ENCODE data around the gene TRIM32.

Gene TRIM32

GRCh38 chr9:116647515-116647809 lies 39.6 kb upstream of the TRIM32 start:
- no peak for TF ChIP-seq CTCF (conservative IDR thresholded peaks at IDR 0.05; ENCODE audit: low read depth, low read length)
- DNase-seq (ENCODE audit: low read depth): no peak
- H3K4me3 ChIP-seq (ENCODE audit: low read depth, low read length): no peak overlapping the region

DNA sequence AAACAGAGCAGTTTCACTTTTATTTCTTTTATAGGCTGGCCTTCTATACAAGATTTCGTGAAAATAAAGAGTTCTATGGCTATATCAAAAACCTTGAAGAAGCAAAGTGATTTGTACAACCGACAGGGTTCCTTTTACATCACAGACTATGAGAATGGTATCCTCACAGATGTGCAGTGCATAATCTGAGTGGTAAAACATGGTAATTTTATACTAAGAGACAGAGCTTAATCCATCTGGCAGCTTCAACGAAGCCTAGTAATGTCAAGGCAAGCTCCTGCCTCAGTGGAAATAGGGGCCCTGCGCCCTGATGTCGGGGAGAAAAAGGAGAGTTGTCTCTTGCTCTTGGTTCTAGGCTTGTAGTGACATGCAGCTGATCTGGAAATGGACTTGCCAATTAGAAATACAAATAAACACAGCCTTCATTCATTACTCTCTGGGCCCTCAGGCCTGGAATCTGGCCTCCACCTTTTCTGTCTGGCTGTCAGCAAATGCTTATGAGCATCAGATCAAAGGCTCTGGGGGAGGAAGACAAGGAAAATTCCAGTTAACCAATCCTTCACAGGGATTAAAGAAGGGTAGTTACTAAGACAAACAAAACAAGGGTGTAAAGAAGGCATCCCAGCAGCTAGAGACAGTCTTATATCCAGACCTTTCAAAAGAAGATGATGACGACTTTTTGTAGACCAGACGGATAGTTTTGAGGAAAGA lies 33.6 kb upstream of the TRIM32 start:
- DNase-seq (ENCODE audit: low read depth): no peak
- TF ChIP-seq CTCF (conservative IDR thresholded peaks at IDR 0.05; ENCODE audit: low read depth, low read length): no peak

DNA sequence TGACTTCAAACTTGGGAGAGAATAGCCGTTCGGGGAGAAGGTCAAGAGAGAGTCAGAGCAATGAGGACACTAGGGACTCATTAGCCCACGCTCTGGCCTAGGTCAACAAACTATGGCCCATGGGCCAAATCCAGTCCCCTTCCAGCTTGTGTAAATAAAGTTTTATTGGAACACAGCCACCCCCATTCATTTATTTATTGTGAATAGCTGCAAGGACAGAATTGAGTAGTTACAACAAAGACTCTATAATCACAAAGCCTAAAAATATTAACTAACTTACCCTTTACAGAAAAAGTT lies 33.1 kb upstream of the TRIM32 start:
- no peak for DNase-seq (ENCODE audit: low read depth)
- no peak for TF ChIP-seq CTCF (conservative IDR thresholded peaks at IDR 0.05; ENCODE audit: low read depth, low read length)
- H3K4me3 ChIP-seq (ENCODE audit: low read depth, low read length): no peak overlapping the region

More for the DNA sequence above, 33.6 kb upstream of the TRIM32 start:
- H3K4me3 ChIP-seq (ENCODE audit: low read depth, low read length): no peak overlapping the region

GRCh38 chr9:116656501-116656971 lies 30.6 kb upstream of the TRIM32 start:
- H3K4me3 ChIP-seq (ENCODE audit: low read depth, low read length): no peak overlapping the region
- TF ChIP-seq CTCF (conservative IDR thresholded peaks at IDR 0.05; ENCODE audit: low read depth, low read length): no peak
- DNase-seq (ENCODE audit: low read depth): no peak

DNA sequence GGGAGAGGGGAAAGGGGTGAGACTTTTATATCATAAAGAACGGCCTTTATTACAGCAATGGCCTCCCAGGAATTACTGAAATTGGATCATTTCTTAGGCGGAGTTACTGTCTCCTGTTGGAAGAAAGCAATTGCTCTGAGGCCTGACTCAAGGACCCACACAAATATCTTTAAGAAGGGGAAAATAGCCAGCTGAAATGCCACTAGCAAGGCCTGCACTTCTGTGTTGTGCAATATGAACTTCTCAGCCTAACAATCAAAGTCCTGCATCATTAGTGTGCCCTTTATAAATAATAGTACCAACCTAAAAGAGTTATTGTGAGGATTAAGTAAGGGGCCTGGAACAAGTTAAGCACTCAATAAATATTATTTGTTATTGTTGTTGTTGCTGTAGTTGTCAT lies 30.1 kb upstream of the TRIM32 start:
- no peak overlapping the region for H3K4me3 ChIP-seq (ENCODE audit: low read depth, low read length)
- no peak for DNase-seq (ENCODE audit: low read depth)

DNA sequence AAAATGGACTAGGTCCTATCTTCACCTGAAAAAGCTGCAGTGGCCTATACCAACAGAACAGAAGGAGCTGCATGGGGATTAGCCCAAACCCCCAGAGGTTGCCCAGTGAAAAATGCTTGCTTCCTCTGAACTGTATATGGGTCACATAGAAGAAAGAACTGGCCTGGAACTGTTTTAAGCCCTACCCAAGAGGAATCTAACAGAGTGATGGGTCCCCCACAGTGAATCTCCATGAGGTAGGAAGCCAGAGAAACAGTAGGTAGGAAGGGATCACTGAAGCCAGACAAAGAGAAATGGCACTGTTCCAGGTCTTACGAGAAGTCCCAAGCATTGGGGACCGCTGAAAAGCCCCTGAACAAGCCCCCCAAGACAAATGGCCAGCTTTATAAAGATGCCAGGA lies 28.8 kb upstream of the TRIM32 start:
- no peak for DNase-seq (ENCODE audit: low read depth)
- no peak overlapping the region for H3K4me3 ChIP-seq (ENCODE audit: low read depth, low read length)
- TF ChIP-seq CTCF (conservative IDR thresholded peaks at IDR 0.05; ENCODE audit: low read depth, low read length): no peak

More for the DNA sequence above, 30.1 kb upstream of the TRIM32 start:
- no peak for TF ChIP-seq CTCF (conservative IDR thresholded peaks at IDR 0.05; ENCODE audit: low read depth, low read length)
